ENCODE results near the gene CRNKL1.

The CRNKL1 gene

GRCh38 chr20:20018366-20018765, 33.9 kb downstream of the CRNKL1 start:
- ATAC-seq, result no peak
- no peak for TF ChIP-seq ZNF8 (CRISPR knock-in tag; IDR thresholded peaks at IDR 0.05)
- no peak for TF ChIP-seq ZFP3 (CRISPR knock-in tag; IDR thresholded peaks at IDR 0.05)
- no peak for TF ChIP-seq ISL1 (CRISPR knock-in tag; IDR thresholded peaks at IDR 0.05)
- no peak for TF ChIP-seq ARNTL (CRISPR knock-in tag; IDR thresholded peaks at IDR 0.05; ENCODE audit: borderline replicate concordance, low read depth)

GRCh38 chr20:20017844-20018185, 34.5 kb downstream of the CRNKL1 start:
- TF ChIP-seq ZFP3 (CRISPR knock-in tag; IDR thresholded peaks at IDR 0.05) (no peak), TCF4 (CRISPR knock-in tag; IDR thresholded peaks at IDR 0.05; ENCODE audit: borderline replicate concordance) (no peak), ZFP30 (CRISPR knock-in tag; IDR thresholded peaks at IDR 0.05) (no peak)
- peak; percentile 33 for ATAC-seq

DNA sequence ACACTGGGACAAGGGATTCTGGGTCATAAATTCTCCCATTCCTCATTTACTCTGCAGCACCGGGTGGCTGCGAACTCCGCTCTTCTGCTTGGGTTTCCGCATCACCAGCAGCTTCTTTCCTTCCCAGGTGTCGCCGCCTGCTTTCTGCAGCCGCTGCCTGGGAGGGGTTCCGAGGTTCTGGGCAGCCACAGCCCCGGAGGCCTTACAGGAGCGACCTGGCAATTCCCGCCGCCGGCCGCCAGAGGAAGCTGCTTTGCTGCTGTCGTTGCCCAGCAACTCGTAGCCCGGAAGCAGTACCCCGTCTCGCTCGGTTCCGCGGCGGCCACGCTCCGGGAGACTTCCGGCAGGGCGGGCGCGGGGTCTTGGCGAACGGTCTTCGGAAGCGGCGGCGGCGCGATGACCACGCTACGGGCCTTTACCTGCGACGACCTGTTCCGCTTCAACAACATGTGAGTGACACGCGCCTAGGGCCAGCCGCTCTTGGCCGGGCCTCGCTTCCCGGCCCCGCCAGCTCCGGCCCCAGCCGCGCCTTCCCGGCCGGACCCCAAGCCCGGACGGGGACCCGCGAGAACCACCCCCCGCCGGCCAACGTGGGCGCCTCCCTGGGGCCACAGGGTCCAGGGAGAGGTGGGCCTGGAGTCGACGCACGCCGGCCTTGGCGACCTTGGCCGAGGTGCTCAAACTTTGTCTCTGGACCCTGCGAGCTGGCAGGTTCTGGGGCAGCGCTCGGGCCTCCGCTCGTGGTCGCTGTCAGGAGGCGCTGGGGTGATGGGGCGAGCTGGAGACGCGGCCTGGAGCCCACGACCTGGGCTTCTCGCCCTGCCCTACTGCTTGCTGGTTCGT, 35.0 kb downstream of the CRNKL1 start, which contains the start of gene NAA20:
Gene NAA20 (plus strand): TSS at position 362 of the 843 bp plus-strand sequence. CDS start 35 bp downstream, at position 397.
- TF ChIP-seq POU6F1 (CRISPR knock-in tag; IDR thresholded peaks at IDR 0.05; ENCODE audit: borderline replicate concordance, low read depth) (no peak), ZFP3 (CRISPR knock-in tag; IDR thresholded peaks at IDR 0.05) (peak; percentile 66; the same call in 1 of the 2 replicates)
- peak; percentile 99 for ATAC-seq

DNA sequence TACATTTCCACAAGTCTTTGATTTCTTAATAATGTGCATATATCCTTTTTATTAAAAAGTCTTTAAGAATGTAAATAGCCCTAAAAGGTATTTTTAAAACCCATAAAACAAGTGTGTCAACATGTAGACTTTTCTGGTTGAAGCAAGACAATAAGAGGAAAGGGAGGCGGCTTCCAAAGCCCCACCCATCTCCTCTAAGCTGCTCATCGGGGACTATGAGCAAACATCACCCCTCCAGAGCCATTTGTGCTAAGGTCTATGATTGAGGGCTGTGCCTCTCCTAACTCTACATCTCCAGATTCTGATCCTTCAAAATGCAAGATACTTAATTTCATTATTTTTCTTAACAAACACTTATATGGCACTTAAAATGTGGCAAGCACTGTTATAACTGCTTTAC, 37.6 kb downstream of the CRNKL1 start:
- no peak for TF ChIP-seq ZFP30 (CRISPR knock-in tag; IDR thresholded peaks at IDR 0.05)
- TF ChIP-seq ZNF8 (CRISPR knock-in tag; IDR thresholded peaks at IDR 0.05), result no peak
- no peak for TF ChIP-seq ZNF70 (CRISPR knock-in tag; IDR thresholded peaks at IDR 0.05)
- no peak for TF ChIP-seq SNAI2 (CRISPR knock-in tag; IDR thresholded peaks at IDR 0.05)
- TF ChIP-seq PPARA (CRISPR knock-in tag; IDR thresholded peaks at IDR 0.05; ENCODE audit: borderline replicate concordance), result no peak
- no peak for TF ChIP-seq OSR1 (CRISPR knock-in tag; IDR thresholded peaks at IDR 0.05)
- TF ChIP-seq, protein P1, sequence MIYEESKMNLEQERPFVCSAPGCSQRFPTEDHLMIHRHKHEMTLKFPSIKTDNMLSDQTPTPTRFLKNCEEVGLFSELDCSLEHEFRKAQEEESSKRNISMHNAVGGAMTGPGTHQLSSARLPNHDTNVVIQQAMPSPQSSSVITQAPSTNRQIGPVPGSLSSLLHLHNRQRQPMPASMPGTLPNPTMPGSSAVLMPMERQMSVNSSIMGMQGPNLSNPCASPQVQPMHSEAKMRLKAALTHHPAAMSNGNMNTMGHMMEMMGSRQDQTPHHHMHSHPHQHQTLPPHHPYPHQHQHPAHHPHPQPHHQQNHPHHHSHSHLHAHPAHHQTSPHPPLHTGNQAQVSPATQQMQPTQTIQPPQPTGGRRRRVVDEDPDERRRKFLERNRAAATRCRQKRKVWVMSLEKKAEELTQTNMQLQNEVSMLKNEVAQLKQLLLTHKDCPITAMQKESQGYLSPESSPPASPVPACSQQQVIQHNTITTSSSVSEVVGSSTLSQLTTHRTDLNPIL (CRISPR knock-in tag; IDR thresholded peaks at IDR 0.05; ENCODE audit: low read depth), result no peak
- TF ChIP-seq RARB (CRISPR knock-in tag; IDR thresholded peaks at IDR 0.05), result no peak
- no peak for TF ChIP-seq CSDC2 (CRISPR knock-in tag; IDR thresholded peaks at IDR 0.05)
- no peak for TF ChIP-seq GLIS3 (CRISPR knock-in tag; IDR thresholded peaks at IDR 0.05)
- no peak for TF ChIP-seq PATZ1 (CRISPR knock-in tag; IDR thresholded peaks at IDR 0.05; ENCODE audit: borderline replicate concordance)
- no peak for ATAC-seq

GRCh38 chr20:20012541-20012940, 39.7 kb downstream of the CRNKL1 start:
- ATAC-seq, result no peak
- TF ChIP-seq POU6F1 (CRISPR knock-in tag; IDR thresholded peaks at IDR 0.05; ENCODE audit: borderline replicate concordance, low read depth), result no peak
- no peak for TF ChIP-seq ZNF565 (CRISPR knock-in tag; conservative IDR thresholded peaks at IDR 0.05; ENCODE audit: low read depth)
- no peak for TF ChIP-seq ARNTL (CRISPR knock-in tag; IDR thresholded peaks at IDR 0.05; ENCODE audit: borderline replicate concordance, low read depth)
- TF ChIP-seq TCF4 (CRISPR knock-in tag; IDR thresholded peaks at IDR 0.05; ENCODE audit: borderline replicate concordance), result no peak
- no peak for TF ChIP-seq ISL1 (CRISPR knock-in tag; IDR thresholded peaks at IDR 0.05)
- TF ChIP-seq, protein P1 (CRISPR knock-in tag; IDR thresholded peaks at IDR 0.05; ENCODE audit: low read depth), result no peak
- no peak for TF ChIP-seq CSDC2 (CRISPR knock-in tag; IDR thresholded peaks at IDR 0.05)
- no peak for TF ChIP-seq ZNF8 (CRISPR knock-in tag; IDR thresholded peaks at IDR 0.05)
- no peak for TF ChIP-seq GLIS3 (CRISPR knock-in tag; IDR thresholded peaks at IDR 0.05)
- TF ChIP-seq CSRNP3 (CRISPR knock-in tag; IDR thresholded peaks at IDR 0.05), result no peak
- no peak for TF ChIP-seq ZC3H10 (CRISPR knock-in tag; IDR thresholded peaks at IDR 0.05)
- TF ChIP-seq SNAI2 (CRISPR knock-in tag; IDR thresholded peaks at IDR 0.05), result no peak
- TF ChIP-seq PATZ1 (CRISPR knock-in tag; IDR thresholded peaks at IDR 0.05; ENCODE audit: borderline replicate concordance), result no peak
- TF ChIP-seq OSR1 (CRISPR knock-in tag; IDR thresholded peaks at IDR 0.05), result no peak
- TF ChIP-seq ZNF70 (CRISPR knock-in tag; IDR thresholded peaks at IDR 0.05), result no peak
